Measurements from ENCODE around the gene DAB2.
A peak's percentile ranks its signal among the peaks of the same experiment; 100 is the strongest.
"Not testable (repeated sequence)": the region's sequence is repeated elsewhere in the genome, so short reads cannot be mapped to it uniquely, and the experiment has no call there.

DAB2 gene

DNA sequence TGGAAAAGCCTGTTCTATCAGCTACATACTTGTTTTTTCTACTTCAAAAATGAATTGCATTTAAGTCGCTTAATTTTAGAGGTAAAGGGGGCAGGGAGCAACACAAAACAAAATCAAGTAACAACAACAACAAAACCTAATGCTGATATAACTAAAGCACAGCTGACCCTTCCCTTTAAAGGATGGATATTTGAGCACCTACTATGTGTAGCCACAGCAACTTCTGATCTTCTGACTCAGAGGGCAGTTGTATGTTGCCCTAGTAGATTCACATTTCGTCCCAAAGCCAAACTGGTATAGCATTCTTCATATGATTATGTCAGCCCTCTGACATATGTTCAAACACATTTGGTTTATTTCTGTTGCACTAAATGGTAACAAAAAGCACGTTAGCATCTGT lies 6.8 kb downstream of the DAB2 start:
- no peak for DNase-seq

DNA sequence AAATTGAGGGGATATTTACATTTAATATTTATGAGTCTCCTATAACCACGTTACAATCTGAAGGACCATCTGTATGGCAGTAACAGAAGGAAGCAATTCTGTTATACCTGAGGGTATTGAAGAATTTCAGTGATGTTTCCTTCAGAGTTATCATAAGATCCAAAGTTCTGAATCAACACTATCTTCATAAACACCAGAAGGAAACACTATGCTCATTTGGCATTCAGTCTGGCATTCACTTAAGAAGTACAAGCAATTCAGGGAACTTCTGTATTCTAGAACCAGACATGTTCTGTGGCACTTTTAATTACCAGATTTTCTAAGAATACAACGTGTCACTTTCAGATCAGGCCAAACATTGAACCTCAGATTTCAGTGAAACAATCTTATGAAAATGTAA lies 9.6 kb downstream of the DAB2 start:
- DNase-seq: no peak

DNA sequence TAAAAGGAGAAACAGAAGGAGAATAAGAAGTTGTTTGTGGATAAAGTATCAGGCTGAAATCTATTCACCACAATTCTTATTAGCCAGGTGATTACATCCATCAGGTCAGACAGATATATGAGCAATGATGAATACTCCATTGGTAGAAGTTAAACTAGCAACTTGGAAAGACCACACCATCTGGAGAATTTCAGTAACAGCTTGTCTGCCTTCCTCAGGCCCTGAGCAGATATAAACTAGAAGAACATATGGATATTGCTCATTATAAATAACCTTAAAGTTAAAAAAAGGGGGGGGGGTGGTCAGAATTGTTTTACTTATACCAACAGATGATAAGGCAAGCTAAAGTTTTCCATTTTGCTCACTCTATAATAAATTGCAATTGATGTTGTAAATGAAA lies 10.4 kb downstream of the DAB2 start:
- no peak for DNase-seq

DNA sequence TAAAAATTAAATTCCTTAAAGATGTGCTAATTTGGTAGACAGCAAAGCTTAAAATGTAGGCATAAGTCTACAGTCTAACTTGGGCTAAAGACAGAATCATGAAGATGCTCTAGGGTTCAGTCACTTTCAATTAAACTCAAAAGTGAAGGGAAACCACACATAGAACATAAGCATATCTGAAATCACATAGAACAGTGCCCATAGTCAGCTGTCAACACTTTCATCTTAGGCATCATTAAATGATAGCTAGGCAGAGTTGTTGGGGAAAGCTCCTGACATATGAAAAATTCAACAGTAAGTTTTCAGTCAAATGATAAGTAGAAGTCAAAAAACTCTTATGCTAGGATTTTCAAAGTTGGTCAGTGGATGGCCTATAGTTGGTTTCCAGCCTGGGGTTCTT lies 11.0 kb downstream of the DAB2 start:
- DNase-seq: no peak

DNA sequence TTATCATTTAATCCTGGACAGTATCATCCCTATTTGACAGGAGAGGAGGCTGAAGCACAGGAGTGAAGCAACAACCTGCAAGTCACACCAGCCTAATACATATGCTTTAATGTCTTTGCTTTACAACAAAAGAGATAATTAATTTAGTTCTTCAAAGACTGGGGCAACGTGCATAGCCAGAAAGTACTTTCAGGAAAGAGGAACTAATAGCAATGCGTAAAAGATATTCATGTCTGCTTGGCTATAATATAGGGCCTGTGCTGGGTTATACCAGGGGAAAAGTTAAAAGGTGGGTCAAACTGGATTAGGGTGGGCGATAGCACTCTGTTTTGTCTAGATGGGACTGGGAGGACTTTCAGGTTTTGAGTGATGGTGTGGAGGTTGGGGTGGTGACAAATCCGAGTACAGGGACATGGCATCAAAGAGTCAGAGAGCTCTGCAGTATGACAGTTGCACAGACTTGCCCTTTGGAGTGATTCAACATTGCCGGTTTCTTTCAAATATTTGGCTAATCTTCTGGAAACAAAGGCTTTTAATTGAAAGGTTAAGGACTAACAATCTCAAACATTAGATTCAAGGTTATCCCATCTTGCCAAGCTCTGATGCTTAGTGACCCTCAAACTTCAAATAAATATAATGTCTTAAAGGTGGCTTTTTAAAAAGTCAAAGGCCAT lies 11.9 kb downstream of the DAB2 start:
- no peak for DNase-seq

DNA sequence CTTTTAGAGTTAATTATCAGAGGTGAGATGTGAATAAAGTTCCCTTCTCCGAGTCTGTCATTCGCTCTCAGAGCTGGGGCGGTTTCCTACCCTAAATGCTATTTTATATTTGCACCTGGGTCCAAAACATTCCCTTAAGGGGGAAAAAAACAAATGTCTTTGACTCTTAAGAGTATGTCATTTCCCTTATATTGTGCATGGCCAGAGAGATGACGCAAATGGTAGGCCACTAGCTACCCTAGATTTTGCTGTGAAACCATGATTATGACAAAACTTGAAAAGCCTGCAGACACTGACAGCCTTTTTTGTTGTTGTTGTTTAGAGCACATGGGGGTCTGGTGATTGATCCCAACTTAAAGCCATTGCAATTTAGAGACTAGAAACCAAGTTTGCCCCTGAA lies 12.8 kb downstream of the DAB2 start:
- no peak for DNase-seq

DNA sequence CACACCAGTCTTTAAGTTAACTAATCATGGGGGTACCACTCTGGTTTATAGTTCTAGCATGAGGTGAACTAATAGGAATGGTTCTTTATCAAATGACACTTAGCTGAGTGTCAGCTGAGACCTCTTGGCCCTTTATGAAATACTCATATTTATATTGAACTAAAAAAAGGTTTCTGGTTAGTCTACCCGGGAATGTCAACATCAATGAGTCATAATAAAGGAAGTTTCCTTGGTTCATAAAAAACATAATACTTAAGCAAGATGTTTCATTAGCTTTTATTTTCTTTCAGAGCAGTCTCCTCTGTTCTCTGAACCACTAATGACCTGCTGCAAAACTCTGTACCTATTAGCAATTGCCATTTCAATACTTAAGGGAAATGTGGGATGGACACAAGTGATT lies 13.7 kb downstream of the DAB2 start:
- DNase-seq: no peak

DNA sequence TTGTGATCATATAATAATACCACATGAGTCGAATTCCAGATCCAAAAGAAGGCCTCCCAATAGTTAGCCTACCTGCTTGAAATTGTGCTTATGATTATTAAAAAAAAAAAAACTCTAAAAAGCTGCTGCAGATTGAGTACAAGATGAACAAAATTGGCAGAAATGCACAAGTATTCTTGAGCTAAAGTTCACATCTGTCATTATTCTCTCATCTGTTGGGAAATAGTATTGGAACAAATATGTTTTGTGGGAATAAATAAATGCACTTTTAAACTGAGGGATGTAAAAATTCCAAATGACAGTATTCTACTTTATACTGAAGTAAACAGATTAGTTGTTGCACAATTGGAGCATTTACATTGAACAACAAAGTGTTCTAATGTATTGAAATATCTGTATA lies 15.7 kb downstream of the DAB2 start:
- no peak for DNase-seq

DNA sequence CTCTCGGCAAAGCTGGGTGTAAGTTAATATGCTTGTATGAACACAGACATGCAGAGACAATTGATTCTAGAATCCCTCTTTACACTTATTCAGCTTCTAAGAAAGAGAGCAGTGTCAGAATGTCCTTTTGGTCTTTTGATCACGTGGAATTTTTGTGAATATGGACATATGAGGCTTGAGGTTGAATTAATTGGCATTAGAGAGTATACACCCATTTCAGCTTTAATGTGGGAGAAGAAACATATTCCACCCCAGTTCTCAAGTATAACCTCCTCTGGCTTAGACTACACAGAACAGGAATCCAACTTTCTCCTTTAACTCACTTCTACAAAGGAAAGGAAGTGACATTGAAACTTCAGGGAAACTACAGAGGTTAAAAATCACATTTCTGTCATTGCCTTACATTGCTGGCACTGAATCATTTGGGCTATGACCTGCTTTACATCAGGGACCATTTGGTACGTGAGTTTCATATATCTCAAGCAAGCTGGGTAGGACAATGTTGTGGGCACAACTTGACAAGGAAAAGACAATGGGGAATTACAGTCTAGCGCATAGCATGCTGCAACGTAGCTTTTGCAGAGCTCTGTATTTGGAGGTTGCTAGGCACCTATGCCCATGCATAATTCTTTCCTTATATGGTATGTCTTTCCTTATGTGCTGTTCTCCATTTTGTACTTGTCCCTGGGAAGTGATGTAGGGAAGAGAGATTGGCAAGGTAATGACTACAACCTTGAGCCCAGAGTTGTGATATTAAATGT lies 19.5 kb downstream of the DAB2 start:
- DNase-seq: no peak

DNA sequence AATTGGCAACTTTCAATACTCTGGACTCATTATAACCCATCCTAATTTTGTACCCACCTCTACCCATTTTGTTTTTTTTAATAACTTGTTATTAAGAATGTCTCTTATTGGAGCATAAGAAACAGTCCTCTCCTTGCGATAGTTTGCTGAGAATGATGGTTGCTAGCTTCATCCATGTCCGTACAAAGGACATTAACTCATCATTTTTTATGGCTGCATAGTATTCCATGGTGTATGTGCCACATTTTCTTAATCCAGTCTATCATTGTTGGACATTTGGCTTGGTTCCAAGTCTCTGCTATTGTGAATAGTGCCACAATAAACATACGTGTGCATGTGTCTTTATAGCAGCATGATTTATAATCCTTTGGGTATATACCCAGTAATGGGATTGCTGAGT lies 21.0 kb downstream of the DAB2 start:
- DNase-seq: not testable (repeated sequence)

DNA sequence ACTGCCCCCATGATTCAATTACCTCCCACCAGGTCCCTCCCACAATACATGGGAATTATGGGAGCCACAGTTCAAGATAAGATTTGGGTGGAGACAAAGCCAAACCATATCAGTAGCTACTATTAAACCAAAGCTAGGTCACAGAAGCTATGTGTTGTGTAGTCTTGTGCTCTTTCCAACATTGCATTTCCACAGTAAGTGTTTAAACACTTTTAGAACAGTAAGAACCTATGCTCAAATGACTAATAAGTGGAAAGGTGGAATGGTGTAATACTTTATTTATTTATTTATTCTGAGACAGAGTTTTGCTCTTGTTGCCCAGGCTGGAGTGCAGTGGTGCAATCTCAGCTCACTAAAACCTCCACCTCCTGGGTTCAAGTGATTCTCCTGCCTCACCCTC lies 22.6 kb downstream of the DAB2 start:
- not testable (repeated sequence) for DNase-seq

DNA sequence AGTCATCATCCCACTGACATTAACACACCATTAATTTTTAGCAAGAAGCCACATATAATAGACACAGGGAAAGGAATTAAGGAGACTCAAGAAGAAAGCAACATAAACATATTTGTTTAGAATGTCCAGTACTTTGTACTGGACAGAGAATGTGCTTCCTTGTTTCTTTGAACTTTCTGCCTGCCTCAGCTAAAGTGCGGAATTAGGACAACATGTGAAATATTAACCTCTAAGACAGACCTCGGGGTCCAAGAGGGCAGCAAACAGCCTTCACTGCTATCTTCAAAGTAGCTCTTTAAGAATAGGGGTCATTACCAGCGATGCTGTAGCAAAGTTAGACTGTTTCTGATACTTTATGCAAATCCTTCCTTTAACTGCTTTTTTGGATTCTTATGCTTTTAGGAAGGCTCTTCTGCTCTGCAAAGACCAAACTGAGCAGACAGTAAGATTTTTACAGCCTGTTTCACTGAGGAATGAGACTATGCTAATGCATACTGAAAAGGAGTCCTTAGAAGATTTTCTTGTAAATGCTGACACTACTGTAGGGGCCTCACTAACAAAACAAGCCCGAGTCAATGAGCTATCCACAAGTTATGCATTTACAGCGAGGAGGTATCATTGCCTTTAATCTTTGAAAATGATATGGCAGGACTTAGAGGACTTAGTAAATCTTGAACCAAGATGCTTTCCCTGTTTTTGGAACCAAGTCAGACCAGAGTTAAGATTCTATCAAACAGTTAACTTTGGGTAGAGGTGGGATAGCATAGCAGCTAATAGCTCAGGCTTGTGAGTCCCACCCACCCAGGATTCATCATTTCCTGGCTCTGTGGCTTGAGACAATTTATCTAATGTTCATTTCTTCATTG lies 23.8 kb downstream of the DAB2 start:
- DNase-seq: no peak

DNA sequence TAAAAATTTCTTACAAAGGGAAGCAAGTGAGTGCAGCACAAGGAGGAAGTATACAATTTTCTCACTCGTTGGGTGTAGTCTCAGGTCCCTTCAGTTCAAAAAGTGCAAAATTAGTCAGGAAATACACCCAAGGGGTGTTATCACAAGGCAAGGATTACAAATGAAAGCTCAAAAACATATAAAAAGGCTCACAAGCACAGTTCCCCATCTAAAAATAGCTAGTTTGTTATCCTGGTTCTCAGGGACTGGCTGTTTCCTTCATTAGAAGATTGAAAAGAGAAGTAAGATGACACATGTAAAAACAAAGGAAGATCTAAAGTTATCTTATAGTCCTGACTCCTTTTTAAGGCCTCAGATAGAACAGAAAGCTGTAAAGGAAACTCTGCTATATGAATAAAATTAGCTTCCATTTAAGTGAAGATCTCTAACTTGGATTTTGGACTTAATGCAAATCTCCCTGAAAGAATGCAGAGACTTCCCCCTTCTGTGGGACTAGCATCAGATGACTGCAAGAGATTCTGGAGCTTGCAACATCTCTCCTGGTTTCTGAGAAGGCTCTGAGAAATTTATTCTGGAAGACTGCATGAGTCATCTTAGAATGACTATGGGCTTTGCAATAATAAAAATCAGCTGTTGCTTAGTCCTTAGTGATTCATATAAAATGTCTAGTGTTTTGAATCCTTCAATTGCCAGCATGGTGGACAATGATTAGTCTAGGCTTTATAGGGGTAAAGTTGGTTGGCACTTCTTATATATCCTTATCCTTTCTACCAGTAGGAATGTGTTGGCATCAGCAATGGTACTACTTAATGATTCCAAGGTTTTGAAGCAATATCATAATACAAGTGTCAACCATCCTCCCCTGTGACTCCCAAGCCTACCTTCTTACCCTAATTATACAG lies 25.4 kb downstream of the DAB2 start:
- no peak for DNase-seq

DNA sequence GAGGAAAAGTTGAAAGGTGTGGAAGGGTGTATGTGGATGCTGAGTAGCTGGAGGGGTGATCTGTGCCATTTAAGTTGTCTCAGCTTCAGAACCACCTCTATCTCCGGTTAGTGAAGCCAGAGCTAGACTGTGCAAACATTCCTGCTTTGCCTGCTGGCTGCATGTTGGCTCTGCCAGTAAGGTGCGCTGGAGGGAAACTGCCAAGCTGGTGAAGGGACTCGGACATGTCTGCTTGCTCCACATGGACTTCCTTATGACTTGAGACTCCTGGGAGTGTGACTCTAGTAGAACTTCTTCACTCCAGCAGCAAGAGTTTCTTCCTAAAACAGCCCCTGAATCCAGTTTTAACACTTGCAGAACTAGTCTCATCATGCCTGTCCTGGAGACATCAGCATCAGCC lies 27.9 kb downstream of the DAB2 start:
- no peak for DNase-seq

DNA sequence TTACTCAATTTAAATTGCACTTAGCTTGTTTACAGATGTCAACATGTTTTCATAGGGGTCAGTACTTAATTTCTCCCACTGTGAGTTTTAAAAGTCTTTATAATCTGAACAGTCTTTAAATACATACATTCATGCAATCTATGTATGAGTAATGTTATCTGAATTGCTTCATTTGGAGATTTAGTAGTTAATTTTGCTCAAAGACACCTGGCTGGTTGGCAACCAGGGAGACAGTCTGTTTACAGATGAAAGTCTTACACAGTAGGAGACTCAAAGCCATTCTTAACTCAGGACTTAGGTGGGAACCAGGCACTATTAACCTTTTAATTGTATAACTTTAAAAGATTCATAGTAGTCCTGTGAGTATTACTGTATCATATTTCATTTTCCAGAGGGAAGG lies 29.3 kb downstream of the DAB2 start:
- DNase-seq: no peak

DNA sequence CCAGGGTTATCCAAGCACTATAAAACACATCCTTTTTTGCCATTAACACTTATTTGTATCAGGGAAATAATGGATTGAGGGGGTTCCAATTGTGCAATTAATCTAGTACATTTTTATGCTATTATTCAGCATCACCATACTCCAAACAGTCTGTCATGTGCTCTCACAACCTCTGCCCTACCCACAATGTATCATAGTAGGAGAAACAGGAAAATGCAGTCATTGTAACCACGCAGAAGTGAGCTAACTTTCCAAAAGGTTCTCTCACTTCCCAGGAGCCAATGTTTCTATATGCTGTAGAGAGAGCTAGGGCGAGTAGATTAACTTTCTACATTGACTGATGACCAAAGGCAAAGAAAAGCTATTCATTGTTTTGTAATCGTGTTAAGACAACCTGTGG lies 29.8 kb downstream of the DAB2 start:
- DNase-seq: no peak

DNA sequence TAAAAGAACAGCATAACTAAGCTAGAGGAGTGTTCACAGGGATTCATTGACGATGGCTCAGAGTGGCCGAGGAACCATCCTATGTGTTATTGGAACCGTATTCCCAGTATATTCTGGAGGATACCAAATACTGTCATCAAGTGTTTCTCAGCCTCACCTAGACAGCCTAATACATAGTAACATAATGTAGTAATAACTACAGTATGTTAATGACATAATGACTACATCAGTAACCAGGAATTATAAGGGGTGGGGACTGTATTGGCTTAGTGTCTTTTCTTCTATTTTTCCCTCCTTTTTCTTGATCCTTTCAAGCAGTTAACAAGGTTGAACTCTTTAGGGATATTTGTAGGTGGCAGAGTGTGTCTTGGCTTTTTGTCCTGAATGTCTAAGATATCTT lies 33.8 kb downstream of the DAB2 start:
- DNase-seq: no peak

DNA sequence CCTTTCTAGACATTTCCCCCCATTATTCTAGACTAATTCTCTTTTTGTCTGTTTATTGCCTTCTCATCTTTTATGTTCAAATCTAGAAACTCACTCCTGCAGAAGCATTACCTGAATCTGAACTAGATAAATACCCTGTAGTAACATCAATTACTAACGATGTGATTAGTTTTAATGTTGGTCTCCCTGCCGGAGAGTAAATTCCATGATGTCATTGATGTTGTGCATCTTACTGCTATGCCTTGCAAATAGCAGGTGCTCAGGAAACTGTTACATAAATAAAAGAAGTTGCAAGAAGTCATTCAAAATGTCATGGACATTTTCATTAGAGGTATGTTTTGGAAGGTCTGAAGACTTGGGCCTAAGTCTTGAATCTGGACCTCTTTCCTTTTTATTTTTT lies 37.5 kb downstream of the DAB2 start:
- DNase-seq: no peak

DNA sequence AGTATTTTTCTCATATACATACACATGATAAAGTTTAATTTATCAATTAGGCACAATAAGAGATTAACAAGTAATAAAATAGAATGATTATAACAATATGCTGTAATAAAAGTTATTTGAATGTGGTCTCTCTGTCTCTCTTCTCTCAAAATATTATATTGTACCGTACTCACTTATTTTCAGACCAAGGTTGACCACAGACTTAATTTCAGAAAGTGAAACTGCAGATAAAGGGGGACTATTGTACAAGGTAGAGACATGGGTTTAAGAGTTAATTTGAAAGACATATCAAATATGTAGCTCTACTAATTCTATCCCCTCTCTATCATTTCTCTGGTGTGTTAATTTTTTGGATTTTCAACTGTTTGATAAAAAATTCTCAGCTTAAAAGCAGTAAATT lies 40.5 kb downstream of the DAB2 start:
- DNase-seq: no peak

DNA sequence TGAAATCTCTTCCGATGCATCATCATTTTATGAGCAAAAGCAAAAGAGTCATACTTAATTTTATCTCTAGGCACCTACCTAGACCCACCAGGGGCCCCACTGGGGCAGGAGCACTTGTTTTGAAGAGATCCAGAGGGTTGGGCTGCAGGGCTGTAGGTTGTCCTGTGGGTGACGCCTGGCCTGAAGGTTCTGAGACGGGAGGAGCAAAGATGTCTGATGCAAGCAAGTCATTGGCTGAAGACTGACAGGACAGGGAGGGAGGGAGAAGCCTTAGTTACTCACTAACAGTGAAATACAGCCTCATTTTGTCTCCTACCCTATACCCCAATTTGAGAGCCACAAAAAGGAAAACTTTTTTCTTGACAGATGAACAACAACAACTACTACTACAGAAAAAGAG lies 43.4 kb downstream of the DAB2 start:
- no peak for DNase-seq

DNA sequence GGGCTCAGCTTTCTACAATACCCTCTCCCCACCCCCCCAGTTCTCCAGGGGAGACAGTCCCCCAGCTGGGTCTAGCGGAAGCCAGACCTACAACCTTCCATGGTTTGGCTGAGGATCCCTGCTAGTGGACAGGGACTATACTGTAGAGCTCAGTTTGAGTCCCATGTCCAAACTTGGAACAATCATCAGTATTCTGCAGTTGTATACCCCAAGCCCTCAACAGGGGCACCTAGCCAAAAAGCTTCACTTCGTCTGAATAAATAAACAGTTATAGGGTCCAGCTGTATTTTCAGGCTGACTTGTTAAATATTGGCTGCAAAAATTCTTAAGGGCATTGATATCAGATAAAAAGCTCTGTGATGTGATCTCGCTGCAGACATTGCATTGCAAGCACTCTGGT lies 45.1 kb downstream of the DAB2 start:
- DNase-seq: no peak

DNA sequence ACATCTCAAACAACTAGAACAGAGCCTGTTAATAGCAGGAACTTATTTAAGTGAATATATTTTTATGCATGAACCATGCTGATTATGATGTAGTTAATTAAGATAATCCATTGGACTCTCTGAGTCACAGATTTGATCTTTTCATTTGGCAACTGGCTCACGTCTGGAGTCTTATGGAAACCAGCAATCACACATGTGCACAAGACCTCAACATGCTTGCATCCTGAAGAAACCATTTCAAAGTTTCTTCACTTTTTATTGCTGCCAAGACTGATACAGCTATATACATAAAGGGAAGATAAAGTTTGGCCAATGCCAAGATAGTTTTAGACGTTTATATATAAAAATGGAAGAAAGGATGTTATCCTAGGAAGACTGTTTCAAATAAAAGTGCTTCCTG lies 47.2 kb downstream of the DAB2 start:
- no peak for DNase-seq

DNA sequence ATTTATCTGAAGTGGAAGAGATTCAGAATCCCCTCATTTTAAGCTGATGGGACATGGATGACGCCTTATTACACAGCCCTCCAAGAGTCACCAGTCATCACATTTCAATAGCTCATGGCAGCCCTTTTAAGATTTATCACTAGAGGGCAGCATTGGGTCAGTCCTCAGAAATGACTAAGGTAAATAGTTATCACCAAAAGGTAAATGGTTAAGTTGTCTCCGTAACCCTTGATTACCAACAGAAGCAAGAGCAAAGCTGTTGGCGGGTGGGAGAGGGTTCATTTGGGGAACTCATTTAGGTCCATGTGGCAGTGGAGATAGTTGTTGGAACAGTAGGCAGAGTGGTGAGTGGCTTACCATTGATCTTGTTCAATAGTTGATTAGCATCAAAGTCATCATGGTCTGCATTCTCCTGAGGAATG lies 48.5 kb downstream of the DAB2 start:
- peak; percentile 15 for DNase-seq

Data from NCI-H524 treated with DMSO at 0.1 percent for 48 hours (cell line).